ENCODE measurements around the gene P4HA2.

DNA sequence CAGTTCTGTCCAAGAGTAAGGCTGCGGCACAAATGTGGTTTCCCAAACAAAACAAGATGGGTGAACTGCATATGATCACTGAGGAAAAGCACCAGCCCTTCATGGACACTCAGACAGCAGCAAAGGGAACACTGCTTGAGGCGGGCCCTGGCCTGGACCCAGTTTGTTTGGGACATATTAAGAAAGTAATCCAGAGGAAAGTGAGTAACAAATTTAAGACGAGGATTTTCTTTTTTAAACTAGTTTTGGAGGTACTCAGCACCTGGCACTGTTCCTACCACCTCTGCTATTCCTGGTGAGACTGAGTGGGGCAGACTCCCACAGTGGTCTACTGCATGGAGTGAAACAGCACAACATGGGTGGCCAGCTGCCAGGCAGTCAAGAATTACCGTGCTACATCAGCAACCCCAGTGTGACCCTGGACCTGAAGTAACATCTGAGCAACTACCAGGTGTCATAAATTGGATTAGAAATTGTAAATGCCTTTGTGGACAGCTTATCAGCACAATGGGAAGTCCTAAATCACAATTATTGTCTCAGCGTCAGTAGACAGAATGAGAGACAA lies 28.5 kb downstream of the P4HA2 start:
- TF ChIP-seq POLR2A (IDR thresholded peaks at IDR 0.05) (no peak), CTCF (IDR thresholded peaks at IDR 0.05) (no peak)

All from upper lobe of left lung (tissue), 4 donors.